Endodermal cell (in vitro differentiated cells): ENCODE measurements around the gene WDR37. TPM values are rescaled to one million over a fixed set of nuclear protein-coding genes. Genes with fewer than 3 reads are reported as not detected.

Experiments
- DNase-seq: peaks from one replicate; pipeline ENCODE4 v3.0.0-alpha.2; 2017
- H3K27ac ChIP-seq: 2 replicates; pipeline ENCODE4 v1.5.1; 2013; ENCODE audit warnings: mild to moderate bottlenecking, low read depth, low read length, moderate library complexity
- H3K27me3 ChIP-seq: 2 replicates; pipeline ENCODE4 v1.6.1; 2013; ENCODE audit warnings: mild to moderate bottlenecking, low read length, moderate library complexity; ENCODE audit not compliant: insufficient read depth, control insufficient read depth, poor library complexity, severe bottlenecking
- H3K36me3 ChIP-seq: 2 replicates; pipeline ENCODE4 v1.7.0; 2013; ENCODE audit warnings: mild to moderate bottlenecking, low read length, moderate library complexity; ENCODE audit not compliant: control insufficient read depth, insufficient read depth
- H3K4me1 ChIP-seq: one replicate; pipeline ENCODE4 v1.7.0; 2013; ENCODE audit warnings: low read length; ENCODE audit not compliant: control insufficient read depth, insufficient read depth
- H3K4me3 ChIP-seq: 2 replicates; pipeline ENCODE4 v1.5.1; 2013; ENCODE audit warnings: mild to moderate bottlenecking, low read length, moderate library complexity
- H3K9ac ChIP-seq: 2 replicates; pipeline ENCODE4 v1.6.1; 2013; ENCODE audit warnings: mild to moderate bottlenecking, low read length, moderate library complexity; ENCODE audit not compliant: poor library complexity, severe bottlenecking; ENCODE audit errors: extremely low read depth
- H3K9me3 ChIP-seq: 2 replicates; pipeline ENCODE4 v1.6.1; 2013; ENCODE audit warnings: mild to moderate bottlenecking, low read length, moderate library complexity; ENCODE audit not compliant: control insufficient read depth
- H3K27ac Mint-ChIP-seq: 2 replicates; pipeline ENCODE4 v1.8.0; 2020; ENCODE audit warnings: mixed read lengths
- H3K27me3 Mint-ChIP-seq: 2 replicates; pipeline ENCODE4 v1.8.0; 2021; ENCODE audit warnings: mild to moderate bottlenecking, mixed read lengths; ENCODE audit not compliant: insufficient read depth
- H3K36me3 Mint-ChIP-seq: 2 replicates; pipeline ENCODE4 v1.8.0; 2020; ENCODE audit warnings: low read depth, mixed read lengths
- H3K4me1 Mint-ChIP-seq: 2 replicates; pipeline ENCODE4 v1.8.0; 2020; ENCODE audit warnings: mixed read lengths
- H3K4me3 Mint-ChIP-seq: 2 replicates; pipeline ENCODE4 v1.8.0; 2020; ENCODE audit warnings: mild to moderate bottlenecking, moderate library complexity, mixed read lengths
- H3K9me3 Mint-ChIP-seq: 2 replicates; pipeline ENCODE4 v1.8.0; 2020; ENCODE audit warnings: mild to moderate bottlenecking, mixed read lengths
- CTCF ChIP-seq: fragments of 200-600 bp; sonication (generic); conservative IDR thresholded peaks from 2 replicates; pipeline ENCODE4 v1.5.0; 2021; ENCODE audit warnings: antibody characterized with exemption, mild to moderate bottlenecking
- WGBS, 2 experiments: methylation state at CpG; one replicate each; pipeline versions ENCODE4 v1.1.5 to v1.1.7; 2013; ENCODE audit warnings: missing lambda C conversion rate in 2 of 2, mixed read lengths in 1 of 2; ENCODE audit not compliant: insufficient coverage in 1 of 2, insufficient read length in 1 of 2; 5-methylcytosine and 5-hydroxymethylcytosine counted together
- total RNA-seq, 2 donors: library from RNA; stranded (reverse); fragmentation: NEBNext Ultra II Directional in 1 of 2; extraction: Animal tissue kit (Norgen Biotek cat#: 25700) in 1 of 2; gene quantifications; 2 replicates in 1 of 2; 3 replicates in 1 of 2; pipeline ENCODE4 v1.2.1, GENCODE V29; 2021

WDR37 gene
- total RNA-seq, 2 donors from 2014 or later: 10.7 TPM

DNA sequence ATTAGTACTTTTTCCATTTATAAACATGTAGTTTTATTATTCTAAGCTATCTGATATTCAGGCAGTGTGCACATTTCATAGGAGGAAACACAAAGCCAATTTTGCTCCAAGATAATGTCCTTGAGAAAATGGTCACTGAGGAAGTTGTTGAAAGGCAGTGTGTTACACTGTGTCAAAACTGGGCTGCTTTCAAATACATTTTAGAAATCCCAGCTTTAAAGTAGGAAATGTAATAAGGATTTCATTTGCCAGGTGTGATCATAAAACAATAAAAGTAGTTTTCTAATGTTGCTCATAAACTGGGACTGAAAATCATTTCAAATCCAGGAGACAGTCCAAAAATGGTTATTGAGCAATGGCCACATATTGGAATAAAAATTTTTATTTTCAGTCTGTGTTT is 80.1 kb downstream of the WDR37 start:
- H3K4me3 Mint-ChIP-seq: no peak overlapping the region
- H3K9me3 ChIP-seq: peaks cover 5% of the 10 kb centered on the region
- no peak overlapping the region for H3K9ac ChIP-seq
- no peak overlapping the region for H3K27ac ChIP-seq
- H3K9me3 Mint-ChIP-seq: peaks cover 6% of the 10 kb centered on the region
- peaks cover 9% of the 10 kb centered on the region for H3K36me3 ChIP-seq
- no peaks in the 10 kb centered on the region for H3K27me3 Mint-ChIP-seq
- H3K27ac Mint-ChIP-seq: no peak overlapping the region
- TF ChIP-seq CTCF: no peak
- H3K27me3 ChIP-seq: no peaks in the 10 kb centered on the region
- no peak for DNase-seq
- peaks cover 8% of the 10 kb centered on the region for H3K36me3 Mint-ChIP-seq
- peaks cover 6% of the 10 kb centered on the region for H3K4me1 Mint-ChIP-seq
- no peaks in the 10 kb centered on the region for H3K4me1 ChIP-seq
- H3K4me3 ChIP-seq: no peak overlapping the region

GRCh38 chr10:1137499-1138163 is 81.4 kb downstream of the WDR37 start:
- H3K36me3 ChIP-seq: no peaks in the 10 kb centered on the region
- no peak overlapping the region for H3K27ac Mint-ChIP-seq
- H3K27ac ChIP-seq: no peak overlapping the region
- TF ChIP-seq CTCF: no peak
- H3K4me1 Mint-ChIP-seq: peaks cover 8% of the 10 kb centered on the region
- no peaks in the 10 kb centered on the region for H3K27me3 ChIP-seq
- H3K4me1 ChIP-seq: no peaks in the 10 kb centered on the region
- H3K4me3 Mint-ChIP-seq: no peak overlapping the region
- no peaks in the 10 kb centered on the region for H3K27me3 Mint-ChIP-seq
- H3K36me3 Mint-ChIP-seq: no peaks in the 10 kb centered on the region
- H3K9ac ChIP-seq: no peak overlapping the region
- WGBS, 2 experiments: 90 to 96% methylated on average over 4 to 10 of the region's 10 CpGs
- peaks cover 6% of the 10 kb centered on the region for H3K9me3 Mint-ChIP-seq
- H3K4me3 ChIP-seq: no peak overlapping the region
- no peak for DNase-seq
- H3K9me3 ChIP-seq: peaks cover 5% of the 10 kb centered on the region

DNA sequence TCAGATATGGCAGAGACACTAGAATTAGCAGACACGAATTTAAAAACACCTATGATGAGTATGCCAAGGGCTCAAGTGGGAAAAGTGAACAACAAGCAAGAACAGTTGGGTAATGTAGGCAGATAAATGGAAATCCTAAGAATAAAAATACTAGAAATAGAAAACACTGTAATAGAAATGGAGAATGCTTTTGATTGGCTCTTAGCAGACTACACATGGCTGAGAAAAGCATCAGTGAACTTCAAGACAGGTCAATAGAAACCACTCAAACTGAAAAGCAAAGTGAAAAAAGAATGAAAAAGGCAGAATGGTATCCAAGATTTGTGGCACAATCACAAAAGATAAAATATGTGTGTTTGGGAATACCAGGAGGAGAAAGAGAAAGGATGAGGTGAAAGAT is 82.3 kb downstream of the WDR37 start:
- Histone ChIP-seq H3K4me3 (no peak overlapping the region), H3K4me1 (no peaks in the 10 kb centered on the region), H3K9ac (no peak overlapping the region), H3K27me3 (no peaks in the 10 kb centered on the region), H3K27ac (no peak overlapping the region), H3K9me3 (peaks cover 5% of the 10 kb centered on the region), H3K36me3 (no peaks in the 10 kb centered on the region)
- H3K27ac Mint-ChIP-seq: no peak overlapping the region
- no peak for TF ChIP-seq CTCF
- peaks cover 8% of the 10 kb centered on the region for H3K4me1 Mint-ChIP-seq
- H3K27me3 Mint-ChIP-seq: no peaks in the 10 kb centered on the region
- H3K4me3 Mint-ChIP-seq: no peak overlapping the region
- no peaks in the 10 kb centered on the region for H3K36me3 Mint-ChIP-seq
- no peak for DNase-seq
- WGBS, 2 experiments: 70 to 100% methylated on average over 1 of the region's 1 CpG
- peaks cover 8% of the 10 kb centered on the region for H3K9me3 Mint-ChIP-seq
